K562 (cell line): Measurements from ENCODE around the gene PRR7. TPM values are rescaled to one million over a fixed set of nuclear protein-coding genes. Genes with fewer than 3 reads are reported as not detected.

Source experiments
- CLOCK ChIP-seq: fragments of 250-450 bp; sonication (Bioruptor Pico); IDR thresholded peaks from 2 replicates; pipeline ENCODE4 v1.4.0; 2020; ENCODE audit warnings: mild to moderate bottlenecking, moderate library complexity, borderline replicate concordance
- DEAF1 ChIP-seq: fragments of 450-650 bp; formaldehyde crosslinking; IDR thresholded peaks from 2 replicates; pipeline ENCODE4 v1.4.0; 2020; ENCODE audit warnings: mild to moderate bottlenecking, moderate library complexity
- ILF3 ChIP-seq: fragments of 450-650 bp; IDR thresholded peaks from 2 replicates; pipeline ENCODE4 v1.6.1; 2018; ENCODE audit warnings: antibody characterized with exemption, mild to moderate bottlenecking, moderate library complexity, borderline replicate concordance
- JUN ChIP-seq, 2 experiments: sonication (generic) in 1 of 2; formaldehyde crosslinking in 1 of 2; IDR thresholded peaks; 2 replicates each; pipeline versions ENCODE4 v1.6.1 to v1.8.0; 2012 to 2022; ENCODE audit warnings: borderline replicate concordance in 2 of 2, mild to moderate bottlenecking in 2 of 2, improper control_type of control experiment in 1 of 2, low read depth in 1 of 2, low read length in 1 of 2, missing genetic modification reagents in 1 of 2
- KAT7 ChIP-seq: sonication (generic); formaldehyde crosslinking; IDR thresholded peaks from 2 replicates; pipeline ENCODE4 v1.8.0; 2022; ENCODE audit warnings: missing genetic modification reagents, mild to moderate bottlenecking, borderline replicate concordance
- MBD2 ChIP-seq: sonication (generic); IDR thresholded peaks from 2 replicates; pipeline ENCODE4 v1.6.1; 2016; ENCODE audit warnings: low read depth, borderline replicate concordance
- MYNN ChIP-seq, 2 experiments: sonication (generic); formaldehyde crosslinking in 1 of 2; IDR thresholded peaks; 2 replicates each; pipeline versions ENCODE4 v1.5.0 to v1.6.1; 2016 to 2020; ENCODE audit warnings: antibody characterized with exemption in 1 of 2, missing genetic modification reagents in 1 of 2
- OTX1 ChIP-seq: fragments of 450-650 bp; formaldehyde crosslinking; IDR thresholded peaks from 2 replicates; pipeline ENCODE4 v1.4.0; 2022; ENCODE audit warnings: mild to moderate bottlenecking
- POLR3G ChIP-seq: IDR thresholded peaks from 2 replicates; pipeline ENCODE4 v1.6.1; 2011; ENCODE audit not compliant: insufficient read length, insufficient replicate concordance; ENCODE audit errors: extremely low read depth
- SLC30A9 ChIP-seq: fragments of 250-450 bp; sonication (Bioruptor Pico); IDR thresholded peaks from 2 replicates; pipeline ENCODE4 v1.8.0; 2022; ENCODE audit warnings: mild to moderate bottlenecking, moderate library complexity
- SMAD2 ChIP-seq: fragments of 150-350 bp; IDR thresholded peaks from 2 replicates; pipeline ENCODE4 v1.6.1; 2014; ENCODE audit warnings: low read depth, mild to moderate bottlenecking, low read length
- STAT5B ChIP-seq: fragments of 250-450 bp; sonication (Bioruptor Pico); IDR thresholded peaks from 2 replicates; pipeline ENCODE4 v1.8.0; 2021; ENCODE audit warnings: mild to moderate bottlenecking, inconsistent platforms
- ZNF212 ChIP-seq: fragments of 450-650 bp; formaldehyde crosslinking; IDR thresholded peaks from 2 replicates; pipeline ENCODE4 v1.4.0; 2020; ENCODE audit warnings: mild to moderate bottlenecking
- ZNF512 ChIP-seq: IDR thresholded peaks from 2 replicates; pipeline ENCODE4 v1.6.1; 2016; ENCODE audit warnings: missing genetic modification characterization, missing compliant biosample characterization
- ZNF699 ChIP-seq: fragments of 250-450 bp; sonication (Bioruptor Pico); IDR thresholded peaks from 2 replicates; pipeline ENCODE4 v1.8.0; 2021; ENCODE audit warnings: mild to moderate bottlenecking, moderate library complexity; ENCODE audit not compliant: insufficient replicate concordance
- ZNF778 ChIP-seq: fragments of 450-650 bp; formaldehyde crosslinking; IDR thresholded peaks from 2 replicates; pipeline ENCODE4 v1.4.0; 2020; ENCODE audit warnings: mild to moderate bottlenecking, moderate library complexity
- polyA plus RNA-seq, 8 experiments: library from polyadenylated mRNA; depleted of rRNA in 4 of 8; stranded (reverse) in 5 of 8; unstranded in 3 of 8; fragments of >200 nt; fragmentation: Nextera tagmentation in 2 of 8; fragmentation: Illumina TruSeq in 1 of 8; extraction: Ambion mirVana in 2 of 8; extraction: Trizol in 1 of 8; gene quantifications; 2 replicates each; pipeline versions ENCODE4 v1.2.1 to v1.2.3, GENCODE V29; 2011 to 2014; ENCODE audit warnings: inconsistent platforms in 1 of 8, missing spikeins in 1 of 8
- total RNA-seq, 7 experiments: library from RNA; depleted of rRNA in 6 of 7; stranded (reverse); fragments of >200 nt in 6 of 7; fragmentation: Illumina TruSeq in 2 of 7; extraction: Trizol in 2 of 7; gene quantifications; 2 replicates each; pipeline versions ENCODE4 v1.2.1 to v1.2.3, GENCODE V29; 2011 to 2021; ENCODE audit warnings: low replicate concordance in 1 of 7
- TF ChIP-seq, protein P1 (sequence below): fragments of 250-450 bp; sonication (Bioruptor Pico); IDR thresholded peaks from 2 replicates; pipeline ENCODE4 v1.9.0; 2021; ENCODE audit warnings: mild to moderate bottlenecking
- TF ChIP-seq, protein P2 (sequence below): conservative IDR thresholded peaks from 2 replicates; pipeline ENCODE4 v1.6.1; 2011; ENCODE audit warnings: low read depth, mild to moderate bottlenecking, low read length; ENCODE audit not compliant: control insufficient read depth

Gene PRR7
- total and polyA plus RNA-seq, 9 of the 15 experiments (the other 6 are each of a cell fraction or from before 2014, with no cell fraction given) = 0.80 to 11.3 (median 10.4) TPM; not detected in 4

DNA sequence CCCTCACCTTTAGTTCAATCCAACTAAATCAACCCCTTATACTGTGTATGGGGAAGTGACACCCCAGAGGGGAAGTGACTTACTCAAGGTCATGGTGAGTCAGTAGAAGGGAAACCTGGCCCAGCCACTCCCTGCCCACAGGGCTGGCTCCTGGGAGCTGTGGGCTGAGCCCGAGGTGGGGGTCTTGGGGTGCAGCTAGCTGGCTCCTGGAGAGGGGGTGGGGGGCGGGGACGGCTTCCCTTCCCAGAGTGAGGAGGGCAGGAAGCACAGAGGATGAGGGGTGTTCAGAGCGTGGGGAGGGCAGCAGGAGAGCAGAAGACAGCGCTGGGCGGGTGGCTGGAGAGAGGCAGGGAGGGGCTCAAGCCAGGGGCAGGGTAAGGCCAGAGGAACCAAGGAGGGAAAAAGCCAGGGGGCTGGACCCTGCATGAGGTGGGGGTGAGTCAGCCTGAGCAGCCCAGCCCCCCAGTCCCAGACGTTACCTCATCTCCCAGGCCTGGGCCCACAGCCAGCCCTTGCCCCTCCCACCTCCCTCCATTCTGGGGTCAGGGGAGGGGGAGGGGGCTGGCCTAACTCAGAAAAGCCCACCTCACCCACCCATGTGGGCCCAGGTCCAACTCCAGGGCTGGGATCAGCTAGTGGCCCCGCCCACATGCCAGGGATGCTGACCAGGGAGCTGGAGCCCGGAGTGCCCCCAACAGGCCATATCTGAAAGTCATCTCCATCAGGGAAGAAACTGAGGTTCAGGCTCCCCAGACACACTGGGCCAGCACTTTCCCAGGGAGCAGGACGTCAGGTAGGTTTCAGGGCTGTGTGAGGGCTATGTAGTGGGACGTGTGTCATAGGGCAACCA is 48.0 kb downstream of the PRR7 start (continued):
- no peak for TF ChIP-seq ZNF778 (CRISPR knock-in tag)
- no peak for TF ChIP-seq CLOCK (CRISPR knock-in tag)
- TF ChIP-seq SLC30A9 (CRISPR knock-in tag) = no peak
- TF ChIP-seq, protein P1, sequence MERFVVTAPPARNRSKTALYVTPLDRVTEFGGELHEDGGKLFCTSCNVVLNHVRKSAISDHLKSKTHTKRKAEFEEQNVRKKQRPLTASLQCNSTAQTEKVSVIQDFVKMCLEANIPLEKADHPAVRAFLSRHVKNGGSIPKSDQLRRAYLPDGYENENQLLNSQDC = no peak
- TF ChIP-seq JUN (IDR thresholded peaks at IDR 0.05; ENCODE audit: borderline replicate concordance, low read depth, low read length) = peak; percentile 76; the same call in 1 of the 2 replicates
- TF ChIP-seq JUN (CRISPR knock-in tag; IDR thresholded peaks at IDR 0.05; ENCODE audit: borderline replicate concordance) = no peak
- TF ChIP-seq OTX1 = no peak
- no peak for TF ChIP-seq ZNF699
- peak; percentile 65; the same call in 1 of the 2 replicates for TF ChIP-seq ILF3
- no peak for TF ChIP-seq POLR3G
- no peak for TF ChIP-seq SMAD2
- no peak for TF ChIP-seq ZNF212 (CRISPR knock-in tag)
- TF ChIP-seq STAT5B (CRISPR knock-in tag) = no peak
- TF ChIP-seq DEAF1 (CRISPR knock-in tag) = no peak
- TF ChIP-seq MBD2 = 0 out of 2 replicates have a peak, but pooled peaks have one; percentile 33
- TF ChIP-seq, protein P2, sequence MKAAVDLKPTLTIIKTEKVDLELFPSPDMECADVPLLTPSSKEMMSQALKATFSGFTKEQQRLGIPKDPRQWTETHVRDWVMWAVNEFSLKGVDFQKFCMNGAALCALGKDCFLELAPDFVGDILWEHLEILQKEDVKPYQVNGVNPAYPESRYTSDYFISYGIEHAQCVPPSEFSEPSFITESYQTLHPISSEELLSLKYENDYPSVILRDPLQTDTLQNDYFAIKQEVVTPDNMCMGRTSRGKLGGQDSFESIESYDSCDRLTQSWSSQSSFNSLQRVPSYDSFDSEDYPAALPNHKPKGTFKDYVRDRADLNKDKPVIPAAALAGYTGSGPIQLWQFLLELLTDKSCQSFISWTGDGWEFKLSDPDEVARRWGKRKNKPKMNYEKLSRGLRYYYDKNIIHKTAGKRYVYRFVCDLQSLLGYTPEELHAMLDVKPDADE = 0 out of 2 replicates have a peak, but pooled peaks have one; percentile 54
- TF ChIP-seq KAT7 = no peak
- TF ChIP-seq MYNN (IDR thresholded peaks at IDR 0.05) = peak; percentile 49; the same call in 1 of the 2 replicates
- no peak for TF ChIP-seq MYNN (CRISPR knock-in tag; IDR thresholded peaks at IDR 0.05)
- no peak for TF ChIP-seq ZNF512 (tag)
